ENCODE measurements around the gene ARRB2. TPM values are rescaled to one million over a fixed set of nuclear protein-coding genes. Genes with fewer than 3 reads are reported as not detected.

The ARRB2 gene
- total RNA-seq, 1 donor from 2014 or later: 10.3 TPM

DNA sequence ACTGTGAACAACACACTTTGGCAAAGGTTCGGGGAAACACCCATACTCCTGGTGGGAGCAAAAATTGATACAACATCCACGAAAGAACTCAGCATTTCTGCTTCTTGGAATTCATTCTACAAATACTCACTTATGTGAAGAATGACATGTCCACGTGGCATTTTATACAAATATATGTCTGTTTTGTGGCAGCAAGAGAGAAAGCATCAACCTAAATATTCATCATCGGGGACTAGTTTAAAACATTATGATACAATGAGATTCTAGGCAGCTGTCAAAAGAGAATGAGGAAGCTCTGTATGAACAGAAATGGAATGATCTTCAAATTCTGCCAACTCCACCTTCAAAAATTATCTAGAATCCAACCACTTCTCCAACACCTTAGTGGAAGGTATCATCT is 43.3 kb upstream of the ARRB2 start:
- Mint-ChIP-seq H3K27ac (ENCODE audit: unreplicated experiment) (no peak overlapping the region), H3K36me3 (ENCODE audit: low read depth, unreplicated experiment) (peaks cover 12% of the 10 kb centered on the region), H3K4me1 (ENCODE audit: low read depth, unreplicated experiment) (peaks cover 3% of the 10 kb centered on the region), H3K27me3 (ENCODE audit: low read depth, unreplicated experiment) (peaks cover 29% of the 10 kb centered on the region), H3K4me3 (ENCODE audit: unreplicated experiment) (no peak overlapping the region), H3K9me3 (ENCODE audit: unreplicated experiment) (peaks cover 1% of the 10 kb centered on the region)
- no peak for FAIRE-seq
- H4K20me1 ChIP-seq (ENCODE audit: insufficient read depth, low read length): no peaks in the 10 kb centered on the region
- H3K36me3 ChIP-seq (ENCODE audit: insufficient read depth, low read length): peaks cover 5% of the 10 kb centered on the region
- no peak overlapping the region for H2AFZ ChIP-seq (ENCODE audit: low read depth, low read length)
- no peaks in the 10 kb centered on the region for H3K79me2 ChIP-seq (ENCODE audit: insufficient read depth, low read length)
- no peak overlapping the region for H3K9ac ChIP-seq (ENCODE audit: low read length)
- H3K9me3 ChIP-seq (ENCODE audit: insufficient read depth, low read depth, low read length): no peaks in the 10 kb centered on the region
- no peak for DNase-seq (ENCODE audit: low read depth)
- peaks cover 10% of the 10 kb centered on the region for H3K27me3 ChIP-seq (ENCODE audit: insufficient read depth, low read length)
- no peak overlapping the region for H3K27ac ChIP-seq (ENCODE audit: low read depth, low read length)
- TF ChIP-seq EZH2 (IDR thresholded peaks at IDR 0.05; ENCODE audit: insufficient read depth, low read length): no peak
- TF ChIP-seq, protein P1, sequence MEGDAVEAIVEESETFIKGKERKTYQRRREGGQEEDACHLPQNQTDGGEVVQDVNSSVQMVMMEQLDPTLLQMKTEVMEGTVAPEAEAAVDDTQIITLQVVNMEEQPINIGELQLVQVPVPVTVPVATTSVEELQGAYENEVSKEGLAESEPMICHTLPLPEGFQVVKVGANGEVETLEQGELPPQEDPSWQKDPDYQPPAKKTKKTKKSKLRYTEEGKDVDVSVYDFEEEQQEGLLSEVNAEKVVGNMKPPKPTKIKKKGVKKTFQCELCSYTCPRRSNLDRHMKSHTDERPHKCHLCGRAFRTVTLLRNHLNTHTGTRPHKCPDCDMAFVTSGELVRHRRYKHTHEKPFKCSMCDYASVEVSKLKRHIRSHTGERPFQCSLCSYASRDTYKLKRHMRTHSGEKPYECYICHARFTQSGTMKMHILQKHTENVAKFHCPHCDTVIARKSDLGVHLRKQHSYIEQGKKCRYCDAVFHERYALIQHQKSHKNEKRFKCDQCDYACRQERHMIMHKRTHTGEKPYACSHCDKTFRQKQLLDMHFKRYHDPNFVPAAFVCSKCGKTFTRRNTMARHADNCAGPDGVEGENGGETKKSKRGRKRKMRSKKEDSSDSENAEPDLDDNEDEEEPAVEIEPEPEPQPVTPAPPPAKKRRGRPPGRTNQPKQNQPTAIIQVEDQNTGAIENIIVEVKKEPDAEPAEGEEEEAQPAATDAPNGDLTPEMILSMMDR (IDR thresholded peaks at IDR 0.05; ENCODE audit: insufficient read depth, low read depth, low read length): no peak
- no peak overlapping the region for H3K4me3 ChIP-seq (ENCODE audit: insufficient read depth, low read depth, low read length)
- no peak overlapping the region for H3K4me2 ChIP-seq (ENCODE audit: low read length)
- no peaks in the 10 kb centered on the region for H3K4me1 ChIP-seq (ENCODE audit: insufficient read depth, low read length)

DNA sequence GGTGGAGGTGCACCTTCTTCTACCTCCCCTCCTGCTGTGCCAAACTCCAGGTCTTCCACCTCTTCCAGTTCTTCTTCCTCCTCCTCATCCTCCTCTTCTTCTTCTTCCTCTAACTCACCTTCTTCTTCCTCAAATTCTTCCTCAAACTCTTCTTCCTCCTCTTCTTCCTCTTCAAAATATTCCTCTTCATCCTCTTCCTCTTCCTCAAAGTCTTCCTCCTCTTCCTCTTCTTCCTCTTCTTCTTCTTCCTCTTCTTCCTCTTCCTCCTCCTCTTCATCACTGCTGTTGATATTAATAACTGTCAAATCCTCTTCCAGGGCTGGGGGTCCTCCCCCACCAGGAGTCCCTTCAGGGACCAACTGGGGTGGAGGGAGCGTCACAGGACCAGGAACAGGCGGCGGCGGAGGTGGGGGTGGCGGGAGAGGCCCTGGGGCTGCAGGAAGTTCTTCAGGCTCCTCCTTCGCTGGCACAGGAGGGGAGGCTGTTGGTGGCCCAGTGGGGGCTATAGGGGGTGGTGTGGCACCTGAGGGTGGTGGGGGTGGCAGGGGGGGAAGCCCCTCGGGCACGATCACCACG is 38.3 kb upstream of the ARRB2 start:
- no peaks in the 10 kb centered on the region for H3K27me3 ChIP-seq (ENCODE audit: insufficient read depth, low read length)
- no peaks in the 10 kb centered on the region for H3K9me3 ChIP-seq (ENCODE audit: insufficient read depth, low read depth, low read length)
- FAIRE-seq: no peak
- Mint-ChIP-seq H3K4me1 (ENCODE audit: low read depth, unreplicated experiment) (peaks cover 7% of the 10 kb centered on the region), H3K27me3 (ENCODE audit: low read depth, unreplicated experiment) (peaks cover 4% of the 10 kb centered on the region), H3K9me3 (ENCODE audit: unreplicated experiment) (no peaks in the 10 kb centered on the region), H3K27ac (ENCODE audit: unreplicated experiment) (no peak overlapping the region), H3K4me3 (ENCODE audit: unreplicated experiment) (no peak overlapping the region), H3K36me3 (ENCODE audit: low read depth, unreplicated experiment) (peaks cover 40% of the 10 kb centered on the region)
- DNase-seq (ENCODE audit: low read depth): no peak
- TF ChIP-seq EZH2 (IDR thresholded peaks at IDR 0.05; ENCODE audit: insufficient read depth, low read length): no peak
- TF ChIP-seq, protein P1 (IDR thresholded peaks at IDR 0.05; ENCODE audit: insufficient read depth, low read depth, low read length): no peak
- H3K9ac ChIP-seq (ENCODE audit: low read length): no peak overlapping the region
- no peak overlapping the region for H3K4me3 ChIP-seq (ENCODE audit: insufficient read depth, low read depth, low read length)
- no peak overlapping the region for H3K4me2 ChIP-seq (ENCODE audit: low read length)
- H4K20me1 ChIP-seq (ENCODE audit: insufficient read depth, low read length): peaks cover 21% of the 10 kb centered on the region
- H3K4me1 ChIP-seq (ENCODE audit: insufficient read depth, low read length): no peaks in the 10 kb centered on the region
- peaks cover 22% of the 10 kb centered on the region for H3K36me3 ChIP-seq (ENCODE audit: insufficient read depth, low read length)
- no peaks in the 10 kb centered on the region for H3K79me2 ChIP-seq (ENCODE audit: insufficient read depth, low read length)
- H3K27ac ChIP-seq (ENCODE audit: low read depth, low read length): no peak overlapping the region
- H2AFZ ChIP-seq (ENCODE audit: low read depth, low read length): no peak overlapping the region

DNA sequence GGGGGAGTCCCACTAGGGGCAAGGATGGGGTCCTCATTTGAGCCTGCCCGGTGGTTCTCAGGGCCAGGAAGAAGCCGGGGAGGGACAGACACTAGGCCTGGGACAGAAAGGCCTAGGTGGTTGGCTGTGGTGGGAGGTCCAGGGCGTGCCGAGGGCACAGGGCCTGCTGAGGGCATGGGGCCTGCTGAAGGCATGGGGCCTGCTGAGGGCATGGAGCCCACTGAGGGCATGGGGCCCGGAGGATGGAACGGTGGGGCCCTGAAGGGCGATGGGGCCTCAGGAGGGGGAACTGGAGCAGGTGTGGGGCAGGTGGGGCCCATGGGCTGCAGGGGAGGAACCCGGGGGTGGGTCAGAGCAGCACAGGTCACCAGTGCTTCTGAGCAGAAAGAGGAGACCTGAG is 37.7 kb upstream of the ARRB2 start:
- FAIRE-seq: no peak
- no peak overlapping the region for H3K27ac Mint-ChIP-seq (ENCODE audit: unreplicated experiment)

More for the DNA sequence above, 37.7 kb upstream of the ARRB2 start:
- Histone ChIP-seq H3K27ac (ENCODE audit: low read depth, low read length) (no peak overlapping the region), H4K20me1 (ENCODE audit: insufficient read depth, low read length) (peaks cover 27% of the 10 kb centered on the region), H3K4me3 (ENCODE audit: insufficient read depth, low read depth, low read length) (no peak overlapping the region), H3K9ac (ENCODE audit: low read length) (no peak overlapping the region), H3K4me2 (ENCODE audit: low read length) (no peak overlapping the region), H3K4me1 (ENCODE audit: insufficient read depth, low read length) (no peaks in the 10 kb centered on the region), H3K27me3 (ENCODE audit: insufficient read depth, low read length) (no peaks in the 10 kb centered on the region), H2AFZ (ENCODE audit: low read depth, low read length) (no peak overlapping the region), H3K79me2 (ENCODE audit: insufficient read depth, low read length) (no peaks in the 10 kb centered on the region), H3K36me3 (ENCODE audit: insufficient read depth, low read length) (peaks cover 25% of the 10 kb centered on the region), H3K9me3 (ENCODE audit: insufficient read depth, low read depth, low read length) (no peaks in the 10 kb centered on the region)
- no peak for DNase-seq (ENCODE audit: low read depth)
- H3K4me1 Mint-ChIP-seq (ENCODE audit: low read depth, unreplicated experiment): peaks cover 7% of the 10 kb centered on the region
- H3K4me3 Mint-ChIP-seq (ENCODE audit: unreplicated experiment): no peak overlapping the region
- peaks cover 41% of the 10 kb centered on the region for H3K36me3 Mint-ChIP-seq (ENCODE audit: low read depth, unreplicated experiment)
- TF ChIP-seq, protein P1 (IDR thresholded peaks at IDR 0.05; ENCODE audit: insufficient read depth, low read depth, low read length): no peak
- no peak for TF ChIP-seq EZH2 (IDR thresholded peaks at IDR 0.05; ENCODE audit: insufficient read depth, low read length)
- peaks cover 2% of the 10 kb centered on the region for H3K27me3 Mint-ChIP-seq (ENCODE audit: low read depth, unreplicated experiment)
- H3K9me3 Mint-ChIP-seq (ENCODE audit: unreplicated experiment): no peaks in the 10 kb centered on the region
